22Rv1 (cell line): ENCODE measurements around the gene ARHGDIA.

Experiments used
- CTCF ChIP-seq: fragments of 450-650 bp; IDR thresholded peaks from 2 replicates; pipeline ENCODE4 v1.5.1; 2017; ENCODE audit warnings: mild to moderate bottlenecking
- ZFX ChIP-seq: fragments of 450-650 bp; IDR thresholded peaks from 2 replicates; pipeline ENCODE4 v1.6.1; 2017; ENCODE audit warnings: antibody characterized with exemption, borderline replicate concordance

DNA sequence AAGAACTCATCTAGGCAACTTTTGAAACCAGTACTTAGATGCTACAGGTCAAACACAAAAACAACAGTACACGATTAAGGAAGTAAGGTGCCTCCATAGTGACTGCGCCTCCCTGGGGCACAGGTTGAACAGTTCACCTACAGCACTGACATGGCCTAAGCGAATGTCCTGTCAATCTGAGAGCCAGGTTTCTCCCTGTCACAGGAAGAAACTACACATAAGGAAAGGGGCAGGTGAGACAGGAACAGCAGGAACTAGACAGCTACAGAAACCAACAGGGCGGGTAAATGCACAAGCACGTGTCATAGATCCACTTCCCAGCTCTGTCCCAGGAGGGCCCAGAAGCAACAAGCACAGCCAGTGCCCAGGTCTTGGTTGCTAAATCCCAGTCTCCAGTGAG is 8.0 kb upstream of the ARHGDIA start:
- TF ChIP-seq CTCF (no peak), ZFX (no peak)
